Left ventricle myocardium superior (tissue), 1 donor: ENCODE results near the gene PCDH9. TPM values are rescaled to one million over a fixed set of nuclear protein-coding genes. Genes with fewer than 3 reads are reported as not detected.

Experiments used
- ATAC-seq: fragments of 200-7000 bp; cut with Tn5 transposase; one replicate; pipeline ENCODE4 v1.9.1; 2020; ENCODE audit warnings: mild to moderate bottlenecking, moderate library complexity
- DNase-seq: peaks from one replicate; pipeline ENCODE4 v3.0.0-alpha.2; 2020
- intact Hi-C: fragments of 100-400 bp; cut with micrococcal nuclease; formaldehyde crosslinking; loops from one replicate; pipeline ENCODE4 v1.11.0; 2022
- total RNA-seq: library from RNA; stranded (reverse); fragmentation: NEBNext Ultra II Directional; extraction: Animal tissue kit (Norgen Biotek cat#: 25700); gene quantifications from one replicate; pipeline ENCODE4 v1.2.1, GENCODE V29; 2021
- donor health status: DM: no; HTN: yes; CAD: no; lungs with severe emphysema.

Gene PCDH9
- total RNA-seq, 1 donor from 2014 or later, result 12.9 TPM

DNA sequence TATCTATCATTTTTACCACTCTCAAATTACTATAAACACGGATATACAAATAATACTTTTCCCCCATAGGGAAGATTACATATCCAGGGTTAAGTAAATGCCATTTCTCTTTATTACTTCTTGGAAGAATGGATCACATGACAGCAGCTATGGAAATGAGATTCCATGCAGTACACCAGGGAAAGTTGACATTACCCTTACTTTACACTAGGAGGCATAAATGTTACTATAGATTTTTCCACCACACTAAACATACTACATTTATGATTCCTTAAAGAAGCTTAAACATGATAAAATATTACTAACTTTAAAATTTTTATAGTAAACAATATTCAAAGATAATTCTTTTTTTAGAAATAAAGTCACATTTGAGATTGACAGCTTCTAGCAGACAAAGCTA is 611.4 kb downstream of the PCDH9 start:
- no peak for ATAC-seq
- no peak for DNase-seq
- intact Hi-C loops, result no loop called here

DNA sequence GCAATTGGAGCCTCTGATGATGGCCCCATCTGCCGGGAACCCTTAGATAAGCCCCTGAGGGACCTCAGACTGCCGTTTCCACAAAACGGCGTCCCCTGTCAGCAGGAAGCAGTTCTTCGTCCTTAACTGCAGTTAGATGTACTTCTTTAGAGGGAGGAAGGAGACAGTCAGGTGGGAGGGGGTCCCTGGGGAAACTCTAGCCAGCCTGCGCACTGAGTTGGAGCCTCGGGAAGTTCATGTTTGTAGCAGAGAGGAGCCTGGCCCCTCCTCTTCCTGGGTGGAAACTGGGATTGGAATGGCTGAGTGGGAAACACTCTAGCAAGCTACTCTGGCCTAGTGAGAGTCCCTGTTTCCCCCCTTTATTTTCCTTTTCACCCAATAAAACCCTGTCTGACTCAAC is 612.4 kb downstream of the PCDH9 start:
- ATAC-seq (no peak), DNase-seq (no peak)
- intact Hi-C loops, result no loop called here

DNA sequence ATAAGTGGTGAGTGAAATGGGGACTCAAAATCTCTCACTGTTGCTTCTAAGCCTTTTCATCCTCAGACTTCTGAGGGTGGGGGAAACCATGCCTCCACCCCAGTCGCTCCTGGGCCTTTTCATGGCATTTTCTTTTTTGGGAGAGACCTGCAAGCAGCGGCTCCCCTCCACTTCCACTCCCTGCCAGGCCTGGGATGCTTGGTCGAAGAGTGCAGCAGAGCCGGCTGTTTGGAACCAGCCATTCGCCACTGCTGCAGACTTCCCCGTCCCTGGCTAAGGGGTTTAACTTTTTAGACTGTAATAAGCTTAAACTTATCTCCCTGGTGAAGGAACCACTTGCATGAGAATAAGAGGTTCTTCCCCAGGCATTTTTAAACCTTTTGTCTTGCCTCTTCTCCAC is 617.2 kb downstream of the PCDH9 start:
- ATAC-seq (no peak), DNase-seq (no peak)
- intact Hi-C loops, result no loop called here

DNA sequence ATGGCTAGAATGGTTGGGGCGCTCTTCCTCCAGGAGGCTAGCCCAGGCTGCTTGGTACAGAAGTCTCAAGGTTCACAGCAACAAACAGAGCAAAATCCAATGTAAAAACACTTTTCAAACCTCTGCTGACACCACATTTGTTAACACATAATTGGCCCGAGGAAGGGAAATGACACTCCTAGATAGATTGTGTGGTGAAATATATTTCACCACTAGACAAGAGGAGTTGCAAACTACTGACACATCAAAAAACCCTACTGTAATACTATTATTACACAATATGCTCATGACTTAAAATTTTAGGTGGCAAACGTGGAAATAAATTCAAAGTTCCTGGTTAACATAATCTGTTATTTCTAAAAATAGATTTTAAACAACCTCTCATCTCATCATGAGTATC is 643.6 kb downstream of the PCDH9 start:
- ATAC-seq (no peak), DNase-seq (no peak)
- intact Hi-C loops, result no loop called here

DNA sequence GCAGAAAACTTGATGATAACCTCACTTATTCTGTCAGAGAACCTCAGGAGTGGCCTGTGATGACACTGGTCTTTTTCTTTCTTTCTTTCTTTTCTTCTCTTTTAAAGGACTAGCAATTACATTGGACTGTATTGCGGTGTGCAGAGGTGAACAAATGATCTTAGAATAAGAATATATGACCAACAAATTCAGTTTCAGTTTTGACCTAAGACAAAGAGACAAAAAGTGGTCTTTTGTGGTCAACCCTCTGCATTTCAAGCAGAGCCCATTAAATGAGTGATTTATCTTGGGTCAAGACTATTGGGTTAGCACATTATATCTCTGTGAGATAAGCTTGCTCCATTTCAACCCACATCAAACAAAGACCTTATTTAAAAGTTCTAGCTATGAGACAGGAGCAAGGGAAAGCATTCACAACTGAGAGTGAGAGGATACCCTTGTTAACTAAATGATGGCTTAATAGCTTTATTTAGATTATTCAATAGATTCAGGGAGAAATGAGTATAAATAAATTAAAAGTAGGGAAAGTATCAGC is 644.4 kb downstream of the PCDH9 start:
- DNase-seq, result no peak
- no peak for ATAC-seq
- intact Hi-C loops, result no loop called here

DNA sequence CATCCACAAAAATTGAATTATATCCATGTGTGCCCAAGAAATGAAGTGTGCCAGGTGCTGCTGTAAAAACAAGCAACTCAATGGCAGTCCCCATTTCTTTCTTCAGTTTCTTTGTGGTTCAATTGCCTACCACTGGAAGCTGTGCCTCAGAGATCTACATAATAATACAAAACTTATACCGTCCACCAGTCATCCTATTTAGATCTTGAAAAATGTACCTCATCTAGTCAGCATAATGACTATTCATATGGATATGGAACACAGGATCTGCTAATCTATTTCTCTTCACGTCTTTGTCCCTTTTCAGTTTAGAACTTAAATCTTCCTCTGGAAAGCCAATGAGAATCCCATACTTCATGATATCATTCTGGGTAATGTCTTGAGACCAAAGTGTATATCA is 648.5 kb downstream of the PCDH9 start:
- intact Hi-C loops, result no loop called here
- ATAC-seq (no peak), DNase-seq (no peak)

DNA sequence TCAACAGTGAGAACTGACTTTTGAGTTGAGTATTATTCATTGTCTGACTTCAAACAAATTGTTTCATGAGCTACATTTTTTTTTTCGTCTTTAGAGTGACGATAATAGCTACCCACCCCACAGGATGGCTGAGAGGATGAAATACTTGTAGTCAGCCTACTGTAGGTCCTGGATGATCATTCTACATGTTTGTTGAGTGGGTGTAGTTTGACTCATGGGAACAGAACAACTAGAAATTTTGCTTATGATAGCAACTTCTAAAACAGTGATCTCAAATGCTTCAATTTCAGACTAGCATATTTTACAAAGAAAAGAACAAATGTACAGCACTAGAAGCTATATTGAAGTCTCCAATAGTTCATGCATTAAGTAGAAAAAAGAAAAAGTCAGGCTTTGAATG is 651.8 kb downstream of the PCDH9 start:
- ATAC-seq (no peak), DNase-seq (no peak)
- intact Hi-C loops, result no loop called here

DNA sequence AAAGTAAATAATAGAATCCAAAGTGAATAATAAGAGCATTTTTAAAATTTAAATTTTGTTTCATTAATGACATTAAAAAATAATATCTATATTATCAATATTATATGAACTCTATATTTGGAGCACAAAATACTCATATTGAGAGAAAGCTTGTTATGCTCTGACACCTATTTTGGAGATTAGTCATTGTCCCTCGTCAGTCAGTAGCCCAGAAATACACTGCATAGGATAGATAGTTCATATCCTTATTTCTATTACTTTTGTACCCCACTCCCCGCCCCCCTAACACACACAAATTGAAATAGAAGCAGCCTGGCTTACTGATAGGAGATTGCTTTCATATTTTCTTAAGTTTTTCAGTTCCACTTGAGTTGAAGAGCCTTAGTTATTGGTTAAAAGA is 652.8 kb downstream of the PCDH9 start:
- no peak for ATAC-seq
- DNase-seq, result no peak
- intact Hi-C loops, result no loop called here

DNA sequence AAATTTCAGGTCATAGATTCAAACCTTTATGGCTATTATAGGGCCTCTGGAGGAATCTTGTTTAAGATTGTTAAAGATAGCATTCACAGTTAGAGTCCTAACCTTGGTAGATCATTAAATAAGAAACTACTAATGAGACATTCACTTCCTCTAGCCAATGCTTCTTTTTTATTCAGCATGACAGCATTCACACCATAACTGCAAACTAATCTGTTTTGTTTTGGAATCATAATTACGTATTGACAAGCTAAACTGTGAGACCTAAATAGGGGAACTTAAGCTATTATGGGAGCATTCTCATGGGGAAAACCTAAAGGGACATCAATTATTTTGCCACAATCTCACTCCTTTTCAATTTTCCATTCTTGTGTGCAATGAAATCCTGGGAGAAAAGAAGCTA is 653.8 kb downstream of the PCDH9 start:
- DNase-seq (no peak), ATAC-seq (no peak)
- intact Hi-C loops, result no loop called here

DNA sequence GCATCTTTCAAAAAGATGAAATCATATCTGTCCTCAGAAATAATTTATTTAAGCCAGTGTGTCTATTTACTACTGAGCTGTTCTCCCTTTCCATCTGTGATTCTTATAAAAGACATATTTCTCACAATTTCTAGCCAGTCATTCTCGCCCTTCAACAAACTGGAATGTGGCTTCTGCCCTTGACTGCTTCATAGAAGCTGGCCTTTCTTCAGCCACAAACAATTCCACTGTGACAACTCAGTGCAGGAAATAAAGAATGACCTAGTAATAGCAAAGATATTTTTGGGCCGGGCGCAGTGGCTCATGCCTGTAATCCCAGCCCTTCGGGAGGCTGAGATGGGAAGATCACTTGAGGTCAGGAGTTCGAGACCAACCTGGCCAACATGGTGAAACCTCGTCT is 655.5 kb downstream of the PCDH9 start:
- DNase-seq (no peak), ATAC-seq (no peak)
- intact Hi-C loops, result no loop called here

DNA sequence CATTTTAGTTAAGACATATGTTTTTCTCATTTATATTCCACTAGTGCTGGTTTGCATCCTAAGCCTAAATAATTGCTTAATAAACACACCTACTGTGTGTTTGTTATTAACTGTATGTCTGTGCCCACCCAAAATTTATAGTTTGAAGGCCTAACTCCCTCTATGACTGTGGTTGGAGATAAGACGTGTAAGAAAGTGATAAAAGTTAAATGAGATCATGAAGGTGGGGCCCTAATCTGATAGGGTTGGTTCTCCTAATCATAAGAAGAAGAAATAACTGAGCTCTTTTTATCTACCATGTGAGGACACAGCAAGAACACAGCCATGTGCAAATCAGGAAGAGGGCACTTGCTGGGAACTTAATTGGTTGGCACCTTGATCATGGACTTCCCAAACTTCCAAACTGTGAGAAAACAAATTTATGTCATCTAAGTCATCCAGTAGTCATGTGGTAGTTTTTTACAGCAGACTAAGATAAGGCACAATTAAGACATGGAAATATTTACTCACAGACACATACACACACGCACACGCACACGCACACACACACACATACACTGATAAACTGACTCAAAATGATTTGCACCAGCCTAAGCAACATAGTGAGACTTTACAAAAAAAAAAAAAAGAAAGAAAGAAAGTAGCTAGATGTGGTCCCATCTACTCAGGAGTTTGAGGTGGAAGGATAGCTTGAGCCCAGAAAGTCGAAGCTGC is 662.1 kb downstream of the PCDH9 start:
- intact Hi-C loops, result no loop called here
- no peak for ATAC-seq
- no peak for DNase-seq

DNA sequence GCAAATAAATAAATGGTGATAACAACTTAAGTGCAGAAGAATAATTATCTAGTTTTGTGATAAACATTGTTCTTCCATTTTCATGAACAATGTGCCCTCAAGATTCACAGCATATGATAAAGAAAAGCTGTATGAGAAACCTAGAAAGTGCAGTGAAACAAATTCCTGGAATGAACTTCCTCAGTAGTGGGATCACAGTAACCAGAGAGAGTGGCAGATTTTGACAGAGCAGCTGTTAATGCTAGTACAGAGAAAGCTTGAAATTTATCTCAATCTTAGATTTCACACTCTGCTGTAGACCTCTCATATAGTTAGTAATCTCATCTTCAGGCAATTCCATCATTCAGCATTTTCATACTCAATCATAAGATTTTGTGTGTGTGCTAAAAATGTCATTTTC is 664.9 kb downstream of the PCDH9 start:
- intact Hi-C loops, result no loop called here
- DNase-seq (no peak), ATAC-seq (no peak)

DNA sequence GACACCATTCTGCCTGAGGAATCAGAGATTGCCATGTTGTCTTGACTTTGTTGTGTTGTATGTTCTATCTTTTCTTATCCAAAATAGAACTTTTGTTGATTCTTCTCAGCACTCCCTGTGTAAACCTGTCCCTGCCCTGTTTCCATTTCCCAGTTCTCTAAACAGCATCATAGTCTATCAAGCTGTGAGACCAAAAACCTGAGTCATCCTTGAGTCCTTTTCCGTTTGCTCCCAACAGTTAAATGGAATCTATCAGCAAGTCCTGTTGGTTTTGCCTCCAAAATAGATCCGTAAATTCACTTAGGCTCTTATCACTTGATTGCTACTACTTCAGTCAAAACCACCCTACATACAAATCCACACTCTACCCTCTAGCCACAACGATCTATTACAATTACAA is 667.1 kb downstream of the PCDH9 start:
- DNase-seq (no peak), ATAC-seq (no peak)
- intact Hi-C loops, result no loop called here

DNA sequence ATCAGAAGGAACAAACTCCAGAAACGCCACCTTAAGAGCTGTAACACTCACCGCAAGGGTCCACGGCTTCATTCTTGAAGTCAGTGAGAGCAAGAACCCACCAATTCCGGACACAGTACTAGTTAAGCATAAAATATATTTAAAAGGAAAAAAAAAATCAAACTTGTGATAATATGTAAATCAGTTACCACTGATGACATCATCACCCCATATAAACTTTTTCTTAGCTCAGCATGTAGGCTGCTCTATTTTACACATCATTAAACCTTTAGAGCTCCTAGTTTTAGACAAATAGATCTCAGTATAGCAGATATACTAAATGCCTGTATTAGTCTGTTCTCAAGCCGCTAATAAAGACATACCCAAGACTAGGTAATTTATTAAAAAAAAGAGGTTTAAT is 668.1 kb downstream of the PCDH9 start:
- no peak for DNase-seq

DNA sequence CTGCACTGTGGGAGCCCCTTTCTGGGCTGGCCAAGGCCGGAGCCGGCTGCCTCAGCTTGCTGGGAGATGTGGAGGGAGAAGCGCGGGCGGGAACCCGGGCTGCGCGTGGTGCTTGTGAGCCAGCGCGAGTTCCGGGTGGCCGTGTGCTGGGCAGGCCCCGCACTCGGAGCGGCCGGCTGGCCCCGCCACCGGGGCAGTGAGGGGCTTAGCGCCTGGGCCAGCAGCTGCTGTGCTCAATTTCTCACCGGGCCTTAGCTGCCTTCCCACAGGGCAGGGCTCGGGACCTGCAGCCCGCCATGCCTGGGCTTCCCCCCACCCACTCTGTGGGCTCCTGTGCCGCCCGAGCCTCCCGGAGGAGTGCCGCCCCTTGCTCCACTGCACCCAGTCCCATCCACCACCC is 669.1 kb downstream of the PCDH9 start:
- intact Hi-C loops, result no loop called here
- ATAC-seq, result no peak
- no peak for DNase-seq

More for the DNA sequence above, 668.1 kb downstream of the PCDH9 start:
- no peak for ATAC-seq
- intact Hi-C loops, result no loop called here

DNA sequence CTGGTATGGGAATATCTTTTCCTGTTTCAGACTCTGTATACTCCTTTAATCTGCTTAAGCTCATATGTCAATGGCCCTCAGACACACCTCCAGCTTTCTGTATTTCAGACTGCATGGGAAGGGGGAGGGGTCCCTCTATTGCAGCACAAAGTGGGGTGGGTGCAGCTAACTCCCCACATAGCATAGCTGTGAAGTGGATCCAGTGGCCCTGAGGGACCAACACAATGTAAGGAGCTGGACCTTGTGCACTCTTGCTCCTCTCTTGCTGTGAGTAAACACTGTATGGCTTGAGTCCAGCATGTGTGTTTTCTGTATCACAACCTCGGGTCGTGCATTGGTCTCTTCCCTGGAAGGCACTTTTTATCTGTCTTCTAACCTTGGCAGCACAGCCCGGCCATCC is 669.9 kb downstream of the PCDH9 start:
- intact Hi-C loops, result no loop called here
- no peak for ATAC-seq
- no peak for DNase-seq

DNA sequence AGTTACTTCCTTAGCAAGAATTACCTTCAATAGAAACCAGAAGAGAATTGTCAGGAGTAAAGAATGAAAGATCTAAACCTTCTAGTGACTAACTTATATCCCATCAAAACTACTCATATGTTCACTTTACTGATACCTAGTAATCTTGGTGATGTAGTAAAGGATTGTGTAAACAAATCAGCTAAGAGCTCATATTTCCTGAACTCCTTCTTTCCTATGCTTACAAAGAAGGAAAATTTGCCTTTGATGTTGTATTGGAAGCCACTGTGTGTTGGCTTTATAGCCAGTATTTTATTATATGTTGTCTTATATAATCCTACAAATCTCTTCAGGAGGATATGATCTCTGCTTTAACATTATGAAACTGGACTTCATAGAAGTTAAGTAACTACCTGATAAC is 671.0 kb downstream of the PCDH9 start:
- intact Hi-C loops, result no loop called here
- DNase-seq, result no peak
- ATAC-seq, result no peak

DNA sequence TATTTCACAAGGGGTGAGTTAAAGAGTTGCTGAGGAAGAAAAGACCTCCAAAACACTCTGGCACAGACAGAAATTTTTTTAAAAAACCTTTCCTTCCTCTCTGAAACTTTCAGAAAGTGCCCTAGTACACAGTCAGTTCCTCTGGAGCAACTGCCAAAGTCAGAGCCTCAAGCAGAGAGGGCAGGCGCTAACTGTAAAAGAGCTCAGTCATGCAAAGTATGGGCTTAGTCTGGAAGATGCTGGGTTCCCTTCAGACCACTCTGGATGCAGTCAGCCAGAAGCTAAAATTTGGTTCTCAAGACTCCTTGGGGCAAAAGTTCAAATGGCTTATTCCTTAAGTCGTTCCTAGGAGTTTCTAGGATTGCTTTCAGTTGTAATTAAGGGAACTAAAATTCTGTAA is 671.6 kb downstream of the PCDH9 start:
- ATAC-seq (no peak), DNase-seq (no peak)
- intact Hi-C loops, result no loop called here

DNA sequence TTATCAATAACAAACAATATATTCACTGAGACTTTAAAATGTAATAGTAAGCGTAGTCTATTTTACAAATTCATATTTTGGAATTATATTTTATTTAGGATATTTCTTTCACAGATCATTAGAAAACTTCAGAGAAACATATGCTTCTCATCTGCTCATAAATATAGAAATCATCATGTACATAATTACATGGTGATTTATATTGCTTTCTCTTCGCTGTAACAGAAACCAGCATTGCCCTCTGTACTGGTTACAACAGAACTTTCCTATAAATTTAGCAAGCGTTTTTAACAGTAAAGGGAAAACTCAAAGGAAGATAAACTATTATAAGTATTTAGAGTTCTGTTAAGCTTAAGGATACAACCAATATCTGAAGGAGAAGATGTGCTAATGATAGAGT is 672.8 kb downstream of the PCDH9 start:
- intact Hi-C loops, result no loop called here

DNA sequence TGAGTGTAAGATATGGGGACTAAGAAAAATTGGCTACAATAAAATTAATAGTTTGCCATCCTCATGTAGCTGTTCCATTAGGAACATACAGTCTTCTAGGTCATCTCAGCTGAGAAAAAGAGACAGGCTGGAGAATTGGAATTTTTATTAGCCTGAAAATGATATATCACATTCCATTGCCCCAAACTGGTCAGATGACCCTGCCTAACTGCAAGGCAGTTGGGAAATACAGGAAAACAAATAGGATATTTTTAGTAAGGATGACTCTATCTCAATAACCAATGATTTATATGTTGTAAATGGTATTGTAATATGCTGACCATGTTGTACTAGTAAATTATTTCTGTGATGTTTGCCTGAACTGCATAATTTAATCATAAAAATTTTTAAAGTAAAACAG is 673.8 kb downstream of the PCDH9 start:
- DNase-seq, result no peak
- intact Hi-C loops, result no loop called here
- no peak for ATAC-seq

More for the DNA sequence above, 672.8 kb downstream of the PCDH9 start:
- no peak for ATAC-seq
- DNase-seq, result no peak

DNA sequence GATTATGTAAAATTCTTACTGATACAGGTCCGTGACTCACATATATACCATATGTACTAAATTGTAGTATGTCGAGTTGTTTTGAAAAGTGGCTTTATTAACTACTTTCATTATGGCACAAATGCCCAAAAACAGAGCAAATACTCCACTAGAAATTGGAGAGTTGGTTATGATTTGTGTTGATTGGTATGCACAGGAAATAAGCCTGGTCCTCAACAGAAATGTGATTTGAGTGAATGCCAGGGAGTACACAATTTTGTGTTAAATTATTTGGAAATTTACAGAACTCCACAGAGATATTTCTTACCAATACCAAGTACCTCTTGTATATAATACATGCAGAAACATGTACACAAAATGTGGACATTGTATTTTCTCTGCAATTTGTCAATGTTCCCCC is 676.7 kb downstream of the PCDH9 start:
- DNase-seq (no peak), ATAC-seq (no peak)
- intact Hi-C loops, result no loop called here

DNA sequence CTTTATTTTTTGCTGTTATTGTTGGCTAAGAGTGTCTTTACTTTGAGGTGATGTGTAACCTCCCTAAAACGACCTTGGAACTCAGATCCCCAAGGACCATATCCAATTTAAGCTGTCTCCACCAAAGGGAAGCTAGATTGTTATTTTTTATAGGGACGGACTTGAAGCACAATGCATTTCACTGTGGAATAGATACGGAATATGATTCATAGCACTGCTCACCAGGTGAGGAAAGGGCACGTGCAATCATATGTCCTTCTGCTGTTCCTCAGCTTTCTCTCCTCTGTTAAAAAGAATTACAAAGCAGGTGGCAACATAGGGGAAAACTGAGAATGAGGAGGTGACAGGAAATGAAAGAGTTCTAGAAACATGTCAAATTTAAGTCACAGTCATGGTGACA is 679.0 kb downstream of the PCDH9 start:
- no peak for DNase-seq
- intact Hi-C loops, result no loop called here
- ATAC-seq, result no peak
